ENCODE measurements around the gene ANAPC5.
A peak's percentile ranks its signal among the peaks of the same experiment; 100 is the strongest.
"Not testable (repeated sequence)": the region's sequence is repeated elsewhere in the genome, so short reads cannot be mapped to it uniquely, and the experiment has no call there.

Gene ANAPC5

GRCh38 chr12:121351820-121352681 is at the start of gene ANAPC5:
Gene ANAPC5, minus strand, starts transcription at chr12:121352411. Its CDS starts 71 bp downstream, at chr12:121352340.
- DNase-seq = peak; percentile 99

- peak; percentile 58 for DNase-seq
Observed at GRCh38 chr12:121400332-121401139, 48.3 kb upstream of the ANAPC5 start.

GRCh38 chr12:121399391-121400331 is 47.5 kb upstream of the ANAPC5 start, which contains the start of gene RNF34:
Gene RNF34, plus strand, starts transcription at chr12:121400118. Its CDS starts 95 bp downstream, at chr12:121400213.
- DNase-seq = peak; percentile 100

- no peak for DNase-seq
Observed at GRCh38 chr12:121398355-121398754, 46.1 kb upstream of the ANAPC5 start.

GRCh38 chr12:121397521-121397920 is 45.3 kb upstream of the ANAPC5 start:
- DNase-seq = no peak

GRCh38 chr12:121392325-121392716 is 40.1 kb upstream of the ANAPC5 start:
- DNase-seq = no peak

GRCh38 chr12:121391619-121392324 is 39.6 kb upstream of the ANAPC5 start:
- peak; percentile 73 for DNase-seq

- no peak for DNase-seq
Observed at GRCh38 chr12:121390856-121391255, 38.6 kb upstream of the ANAPC5 start.

- peak; percentile 55 for DNase-seq
Observed at GRCh38 chr12:121388421-121388981, 36.3 kb upstream of the ANAPC5 start.

GRCh38 chr12:121384891-121385290 is 32.7 kb upstream of the ANAPC5 start:
- not testable (repeated sequence) for DNase-seq

GRCh38 chr12:121383601-121384021 is 31.4 kb upstream of the ANAPC5 start:
- no peak for DNase-seq

- DNase-seq = no peak
Observed at GRCh38 chr12:121379945-121380344, 27.7 kb upstream of the ANAPC5 start.

GRCh38 chr12:121378736-121379135 is 26.5 kb upstream of the ANAPC5 start:
- no peak for DNase-seq

GRCh38 chr12:121376754-121377697 is 24.8 kb upstream of the ANAPC5 start:
- DNase-seq = no peak

GRCh38 chr12:121374945-121375584 is 22.9 kb upstream of the ANAPC5 start:
- not testable (repeated sequence) for DNase-seq

- not testable (repeated sequence) for DNase-seq
Observed at GRCh38 chr12:121374336-121374735, 22.1 kb upstream of the ANAPC5 start.

GRCh38 chr12:121373755-121374154 is 21.5 kb upstream of the ANAPC5 start:
- no peak for DNase-seq

- no peak for DNase-seq
Observed at GRCh38 chr12:121371404-121371803, 19.2 kb upstream of the ANAPC5 start.

- DNase-seq = no peak
Observed at GRCh38 chr12:121366063-121366459, 13.8 kb upstream of the ANAPC5 start.

Data from hematopoietic multipotent progenitor cell treated with erythropoietin and hydrocortisone succinate and interleukin-3 and kit ligand, for 6 days (in vitro differentiated cells).